SK-N-SH treated with all-trans-retinoic acid at 6 μM for 48 hours (cell line): ENCODE results near the gene DCTN4.

ENCODE experiments used
- ATAC-seq: fragments of 200-7000 bp; cut with Tn5 transposase; 3 replicates; pipeline ENCODE4 v1.9.1; 2020; ENCODE audit warnings: mild to moderate bottlenecking, moderate library complexity
- ARNTL ChIP-seq: fragments of 450-650 bp; formaldehyde crosslinking; IDR thresholded peaks from 2 replicates; pipeline ENCODE4 v1.5.0; 2020; ENCODE audit warnings: low read depth, mild to moderate bottlenecking, moderate library complexity, borderline replicate concordance
- BACH2 ChIP-seq: fragments of 250-450 bp; sonication (Bioruptor Pico); IDR thresholded peaks from 2 replicates; pipeline ENCODE4 v1.9.0; 2021; ENCODE audit warnings: mild to moderate bottlenecking, borderline replicate concordance
- CSDC2 ChIP-seq: fragments of 250-450 bp; sonication (Bioruptor Pico); IDR thresholded peaks from 2 replicates; pipeline ENCODE4 v1.5.0; 2020; ENCODE audit warnings: mild to moderate bottlenecking, moderate library complexity
- ESRRG ChIP-seq: fragments of 250-450 bp; sonication (Bioruptor Pico); IDR thresholded peaks from 2 replicates; pipeline ENCODE4 v1.6.1; 2021; ENCODE audit warnings: mild to moderate bottlenecking
- GLIS3 ChIP-seq: fragments of 250-450 bp; sonication (Bioruptor Pico); IDR thresholded peaks from 2 replicates; pipeline ENCODE4 v1.5.0; 2020; ENCODE audit warnings: mild to moderate bottlenecking, moderate library complexity
- ISL1 ChIP-seq: fragments of 250-450 bp; sonication (Bioruptor Pico); IDR thresholded peaks from 2 replicates; pipeline ENCODE4 v2.1.2; 2022; ENCODE audit warnings: mild to moderate bottlenecking, moderate library complexity
- SNAI2 ChIP-seq: fragments of 250-450 bp; sonication (Bioruptor Pico); IDR thresholded peaks from 2 replicates; pipeline ENCODE4 v1.5.0; 2020; ENCODE audit warnings: mild to moderate bottlenecking, moderate library complexity
- TCF4 ChIP-seq: fragments of 250-450 bp; sonication (Bioruptor Pico); IDR thresholded peaks from 2 replicates; pipeline ENCODE4 v1.8.0; 2021; ENCODE audit warnings: mild to moderate bottlenecking, moderate library complexity, borderline replicate concordance
- TOX ChIP-seq: fragments of 250-450 bp; sonication (Bioruptor Pico); IDR thresholded peaks from 2 replicates; pipeline ENCODE4 v1.8.0; 2021; ENCODE audit warnings: mild to moderate bottlenecking, moderate library complexity, borderline replicate concordance
- ZC3H10 ChIP-seq: fragments of 250-450 bp; sonication (Bioruptor Pico); IDR thresholded peaks from 2 replicates; pipeline ENCODE4 v1.5.1; 2021; ENCODE audit warnings: mild to moderate bottlenecking, moderate library complexity
- ZFP3 ChIP-seq: fragments of 250-450 bp; sonication (Bioruptor Pico); IDR thresholded peaks from 2 replicates; pipeline ENCODE4 v1.5.0; 2020; ENCODE audit warnings: mild to moderate bottlenecking, moderate library complexity
- ZFP30 ChIP-seq: fragments of 450-650 bp; formaldehyde crosslinking; IDR thresholded peaks from 2 replicates; pipeline ENCODE4 v1.5.0; 2022; ENCODE audit warnings: mild to moderate bottlenecking, moderate library complexity
- ZNF565 ChIP-seq: fragments of 450-650 bp; formaldehyde crosslinking; conservative IDR thresholded peaks from 2 replicates; pipeline ENCODE4 v1.5.0; 2020; ENCODE audit warnings: low read depth, mild to moderate bottlenecking, moderate library complexity
- ZNF8 ChIP-seq: fragments of 450-650 bp; formaldehyde crosslinking; IDR thresholded peaks from 2 replicates; pipeline ENCODE4 v1.5.0; 2020; ENCODE audit warnings: mild to moderate bottlenecking, moderate library complexity
- TF ChIP-seq, protein P1 (sequence below): fragments of 250-450 bp; sonication (Bioruptor Pico); IDR thresholded peaks from 2 replicates; pipeline ENCODE4 v1.5.1; 2021; ENCODE audit warnings: mild to moderate bottlenecking, moderate library complexity
- TF ChIP-seq, protein P2 (sequence below): fragments of 250-450 bp; sonication (Bioruptor Pico); IDR thresholded peaks from 2 replicates; pipeline ENCODE4 v1.8.0; 2021; ENCODE audit warnings: low read depth, mild to moderate bottlenecking, moderate library complexity, borderline replicate concordance
- TF ChIP-seq, protein P3 (sequence below): fragments of 250-450 bp; sonication (Bioruptor Pico); IDR thresholded peaks from 2 replicates; pipeline ENCODE4 v1.5.0; 2020; ENCODE audit warnings: mild to moderate bottlenecking, moderate library complexity
- TF ChIP-seq, protein P4 (sequence below): fragments of 250-450 bp; sonication (Bioruptor Pico); IDR thresholded peaks from 2 replicates; pipeline ENCODE4 v1.8.0; 2020; ENCODE audit warnings: mild to moderate bottlenecking, moderate library complexity, borderline replicate concordance

Gene DCTN4

DNA sequence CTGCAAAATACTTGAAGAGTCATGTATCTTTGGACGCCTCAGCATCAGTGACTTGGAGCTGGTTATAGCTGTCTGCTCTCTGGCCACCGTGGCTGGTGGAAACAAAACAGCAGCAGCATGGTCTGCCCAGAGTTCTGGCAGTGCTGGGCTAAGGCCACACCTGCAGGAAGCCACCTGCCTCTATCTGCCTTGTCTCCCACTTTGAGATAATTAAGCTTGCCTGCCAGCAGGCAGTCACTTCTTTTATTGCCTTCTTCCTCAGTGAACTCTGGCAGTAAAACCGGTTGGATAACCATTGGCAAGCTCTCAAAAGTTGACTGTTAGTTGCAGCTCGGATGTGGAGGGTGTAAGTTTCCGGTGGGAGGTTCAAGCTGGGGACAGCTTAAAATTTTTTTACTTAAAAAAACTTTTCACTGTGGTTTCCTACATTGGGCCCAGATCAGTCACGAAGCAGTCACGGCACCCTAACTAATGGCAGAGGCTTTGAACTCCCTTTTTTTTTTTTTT lies 24.7 kb upstream of the DCTN4 start:
- ATAC-seq: peak; percentile 16
- TF ChIP-seq, protein P1, sequence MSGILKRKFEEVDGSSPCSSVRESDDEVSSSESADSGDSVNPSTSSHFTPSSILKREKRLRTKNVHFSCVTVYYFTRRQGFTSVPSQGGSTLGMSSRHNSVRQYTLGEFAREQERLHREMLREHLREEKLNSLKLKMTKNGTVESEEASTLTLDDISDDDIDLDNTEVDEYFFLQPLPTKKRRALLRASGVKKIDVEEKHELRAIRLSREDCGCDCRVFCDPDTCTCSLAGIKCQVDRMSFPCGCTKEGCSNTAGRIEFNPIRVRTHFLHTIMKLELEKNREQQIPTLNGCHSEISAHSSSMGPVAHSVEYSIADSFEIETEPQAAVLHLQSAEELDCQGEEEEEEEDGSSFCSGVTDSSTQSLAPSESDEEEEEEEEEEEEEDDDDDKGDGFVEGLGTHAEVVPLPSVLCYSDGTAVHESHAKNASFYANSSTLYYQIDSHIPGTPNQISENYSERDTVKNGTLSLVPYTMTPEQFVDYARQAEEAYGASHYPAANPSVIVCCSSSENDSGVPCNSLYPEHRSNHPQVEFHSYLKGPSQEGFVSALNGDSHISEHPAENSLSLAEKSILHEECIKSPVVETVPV (CRISPR knock-in tag): no peak
- TF ChIP-seq SNAI2 (CRISPR knock-in tag) (peak; percentile 96), TOX (peak; percentile 70; the same call in 1 of the 2 replicates), ISL1 (CRISPR knock-in tag) (peak; percentile 70)
- TF ChIP-seq, protein P2, sequence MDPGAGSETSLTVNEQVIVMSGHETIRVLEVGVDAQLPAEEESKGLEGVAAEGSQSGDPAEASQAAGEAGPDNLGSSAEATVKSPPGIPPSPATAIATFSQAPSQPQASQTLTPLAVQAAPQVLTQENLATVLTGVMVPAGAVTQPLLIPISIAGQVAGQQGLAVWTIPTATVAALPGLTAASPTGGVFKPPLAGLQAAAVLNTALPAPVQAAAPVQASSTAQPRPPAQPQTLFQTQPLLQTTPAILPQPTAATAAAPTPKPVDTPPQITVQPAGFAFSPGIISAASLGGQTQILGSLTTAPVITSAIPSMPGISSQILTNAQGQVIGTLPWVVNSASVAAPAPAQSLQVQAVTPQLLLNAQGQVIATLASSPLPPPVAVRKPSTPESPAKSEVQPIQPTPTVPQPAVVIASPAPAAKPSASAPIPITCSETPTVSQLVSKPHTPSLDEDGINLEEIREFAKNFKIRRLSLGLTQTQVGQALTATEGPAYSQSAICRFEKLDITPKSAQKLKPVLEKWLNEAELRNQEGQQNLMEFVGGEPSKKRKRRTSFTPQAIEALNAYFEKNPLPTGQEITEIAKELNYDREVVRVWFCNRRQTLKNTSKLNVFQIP (CRISPR knock-in tag): 0 out of 2 replicates have a peak, but pooled peaks have one; percentile 2

DNA sequence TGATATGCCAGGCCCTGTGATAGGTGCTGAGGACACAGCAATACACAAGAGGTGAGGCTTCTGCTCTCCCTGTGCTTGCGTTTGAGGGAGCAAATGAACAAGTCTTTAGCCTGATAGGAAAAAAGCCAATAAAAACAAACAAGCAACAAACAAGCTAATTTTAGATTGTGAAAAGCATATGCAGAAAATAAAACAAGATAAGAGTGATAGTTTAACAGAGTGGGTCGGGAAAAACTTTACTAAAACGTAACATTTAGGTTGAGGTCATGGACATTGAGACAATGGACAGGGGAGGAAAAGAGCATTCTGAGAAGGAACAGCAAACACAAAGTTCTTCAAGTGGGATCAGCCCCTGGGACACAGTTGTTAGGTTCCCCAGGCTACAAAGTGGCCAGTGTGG lies 24.0 kb upstream of the DCTN4 start:
- no peak for TF ChIP-seq ISL1 (CRISPR knock-in tag)
- TF ChIP-seq, protein P3, sequence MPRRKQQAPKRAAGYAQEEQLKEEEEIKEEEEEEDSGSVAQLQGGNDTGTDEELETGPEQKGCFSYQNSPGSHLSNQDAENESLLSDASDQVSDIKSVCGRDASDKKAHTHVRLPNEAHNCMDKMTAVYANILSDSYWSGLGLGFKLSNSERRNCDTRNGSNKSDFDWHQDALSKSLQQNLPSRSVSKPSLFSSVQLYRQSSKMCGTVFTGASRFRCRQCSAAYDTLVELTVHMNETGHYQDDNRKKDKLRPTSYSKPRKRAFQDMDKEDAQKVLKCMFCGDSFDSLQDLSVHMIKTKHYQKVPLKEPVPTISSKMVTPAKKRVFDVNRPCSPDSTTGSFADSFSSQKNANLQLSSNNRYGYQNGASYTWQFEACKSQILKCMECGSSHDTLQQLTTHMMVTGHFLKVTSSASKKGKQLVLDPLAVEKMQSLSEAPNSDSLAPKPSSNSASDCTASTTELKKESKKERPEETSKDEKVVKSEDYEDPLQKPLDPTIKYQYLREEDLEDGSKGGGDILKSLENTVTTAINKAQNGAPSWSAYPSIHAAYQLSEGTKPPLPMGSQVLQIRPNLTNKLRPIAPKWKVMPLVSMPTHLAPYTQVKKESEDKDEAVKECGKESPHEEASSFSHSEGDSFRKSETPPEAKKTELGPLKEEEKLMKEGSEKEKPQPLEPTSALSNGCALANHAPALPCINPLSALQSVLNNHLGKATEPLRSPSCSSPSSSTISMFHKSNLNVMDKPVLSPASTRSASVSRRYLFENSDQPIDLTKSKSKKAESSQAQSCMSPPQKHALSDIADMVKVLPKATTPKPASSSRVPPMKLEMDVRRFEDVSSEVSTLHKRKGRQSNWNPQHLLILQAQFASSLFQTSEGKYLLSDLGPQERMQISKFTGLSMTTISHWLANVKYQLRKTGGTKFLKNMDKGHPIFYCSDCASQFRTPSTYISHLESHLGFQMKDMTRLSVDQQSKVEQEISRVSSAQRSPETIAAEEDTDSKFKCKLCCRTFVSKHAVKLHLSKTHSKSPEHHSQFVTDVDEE (CRISPR knock-in tag): no peak
- TF ChIP-seq, protein P2 (CRISPR knock-in tag): no peak
- no peak for TF ChIP-seq ZC3H10
- no peak for TF ChIP-seq ZFP3 (CRISPR knock-in tag)
- no peak for TF ChIP-seq ZNF8 (CRISPR knock-in tag)
- no peak for TF ChIP-seq ZNF565
- no peak for TF ChIP-seq CSDC2
- no peak for ATAC-seq

DNA sequence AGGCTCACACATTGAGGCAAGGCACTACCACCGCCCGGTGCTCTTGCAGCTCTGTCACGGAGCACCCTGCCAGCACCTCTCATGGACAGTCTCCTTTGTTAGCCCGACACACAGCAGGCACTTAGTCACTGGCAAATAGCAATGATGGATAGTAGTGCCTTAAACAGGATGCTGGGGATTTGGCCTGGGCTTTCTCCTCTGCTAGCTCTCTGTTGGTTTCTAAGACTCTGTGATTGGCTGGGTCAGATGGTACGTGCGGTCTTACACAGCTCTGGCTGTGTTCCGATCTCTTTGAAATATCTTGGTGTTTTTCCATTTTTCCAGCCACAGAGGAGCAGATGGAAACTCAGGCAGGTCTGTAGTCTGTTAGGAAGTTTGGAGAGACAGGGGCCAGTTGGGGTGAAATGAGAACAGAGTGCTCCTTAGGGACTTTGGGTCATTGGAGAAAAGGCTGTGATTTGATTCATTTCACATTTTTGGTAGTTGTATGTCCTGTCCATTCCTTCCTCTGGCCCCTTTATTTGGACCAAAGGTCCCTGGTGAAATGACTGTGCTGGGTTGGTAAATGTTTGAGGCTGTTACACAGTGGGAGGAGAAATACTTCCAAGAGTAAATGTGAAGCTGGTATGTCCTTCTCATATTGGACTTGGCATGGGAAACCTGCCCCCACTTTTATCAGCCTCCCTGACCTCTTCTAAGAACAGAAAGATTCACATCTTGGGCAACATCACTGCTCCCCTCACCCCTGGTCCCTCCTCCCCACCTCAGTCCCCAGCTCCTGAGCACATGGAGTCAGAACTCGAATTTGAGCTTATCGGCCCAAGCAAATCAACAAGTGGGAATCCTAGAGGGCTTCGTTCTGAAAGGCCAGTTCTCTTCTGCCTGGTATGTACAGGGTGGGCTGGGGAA lies 23.1 kb upstream of the DCTN4 start:
- TF ChIP-seq GLIS3 (CRISPR knock-in tag) (0 out of 2 replicates have a peak, but pooled peaks have one; percentile 20), TCF4 (CRISPR knock-in tag) (0 out of 2 replicates have a peak, but pooled peaks have one; percentile 14), BACH2 (no peak), ZFP30 (CRISPR knock-in tag) (no peak), ESRRG (CRISPR knock-in tag) (no peak), ISL1 (CRISPR knock-in tag) (peak; percentile 82), TOX (peak; percentile 76), ZNF565 (no peak), ARNTL (CRISPR knock-in tag) (no peak), ZFP3 (CRISPR knock-in tag) (peak; percentile 47; the same call in 1 of the 2 replicates), SNAI2 (CRISPR knock-in tag) (no peak), ZC3H10 (no peak)
- TF ChIP-seq, protein P1 (CRISPR knock-in tag): no peak
- TF ChIP-seq, protein P4, sequence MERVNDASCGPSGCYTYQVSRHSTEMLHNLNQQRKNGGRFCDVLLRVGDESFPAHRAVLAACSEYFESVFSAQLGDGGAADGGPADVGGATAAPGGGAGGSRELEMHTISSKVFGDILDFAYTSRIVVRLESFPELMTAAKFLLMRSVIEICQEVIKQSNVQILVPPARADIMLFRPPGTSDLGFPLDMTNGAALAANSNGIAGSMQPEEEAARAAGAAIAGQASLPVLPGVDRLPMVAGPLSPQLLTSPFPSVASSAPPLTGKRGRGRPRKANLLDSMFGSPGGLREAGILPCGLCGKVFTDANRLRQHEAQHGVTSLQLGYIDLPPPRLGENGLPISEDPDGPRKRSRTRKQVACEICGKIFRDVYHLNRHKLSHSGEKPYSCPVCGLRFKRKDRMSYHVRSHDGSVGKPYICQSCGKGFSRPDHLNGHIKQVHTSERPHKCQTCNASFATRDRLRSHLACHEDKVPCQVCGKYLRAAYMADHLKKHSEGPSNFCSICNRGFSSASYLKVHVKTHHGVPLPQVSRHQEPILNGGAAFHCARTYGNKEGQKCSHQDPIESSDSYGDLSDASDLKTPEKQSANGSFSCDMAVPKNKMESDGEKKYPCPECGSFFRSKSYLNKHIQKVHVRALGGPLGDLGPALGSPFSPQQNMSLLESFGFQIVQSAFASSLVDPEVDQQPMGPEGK (CRISPR knock-in tag): no peak
- TF ChIP-seq, protein P2 (CRISPR knock-in tag): no peak

More for the DNA sequence above, 23.1 kb upstream of the DCTN4 start:
- peak; percentile 71 for ATAC-seq
